ENCODE data around the gene STXBP5. TPM values are rescaled to one million over a fixed set of nuclear protein-coding genes. Genes with fewer than 3 reads are reported as not detected.

STXBP5 gene
- total and polyA plus RNA-seq, 2 of the 4 experiments (the other 2 are of a cell fraction), result 13.2 to 46.4 TPM

DNA sequence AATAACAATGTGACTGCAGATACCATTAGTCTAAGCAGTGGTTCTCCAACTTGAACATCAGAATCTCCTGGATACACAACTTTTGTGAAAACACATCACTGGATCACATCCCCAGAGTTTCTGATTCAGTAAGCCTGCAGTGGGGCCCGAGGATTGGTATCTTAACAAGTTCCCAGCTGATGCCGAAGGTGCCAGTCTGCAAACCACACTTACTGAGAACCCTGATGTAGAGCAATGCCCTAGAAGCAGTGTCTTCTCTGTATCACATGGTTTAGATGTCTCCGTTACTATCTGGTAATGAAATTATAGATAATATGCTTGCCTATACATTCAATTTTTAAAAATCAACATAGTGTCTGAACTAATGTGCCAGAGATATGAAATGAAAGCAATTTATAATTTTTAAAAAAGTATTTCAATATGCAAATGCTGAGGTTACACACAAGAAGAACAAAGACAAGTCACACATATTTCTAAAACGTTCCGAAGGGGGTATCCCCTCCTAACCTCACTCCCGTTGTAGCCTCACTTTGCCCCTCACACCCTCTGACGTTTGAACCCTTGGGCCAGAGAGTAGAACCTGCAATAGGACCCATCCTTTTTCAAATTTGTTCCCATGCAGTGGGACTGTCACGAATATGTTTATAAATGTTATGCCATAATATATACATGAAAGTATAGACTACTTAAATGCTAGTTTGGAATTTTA lies 188.9 kb downstream of the STXBP5 start:
- H3K36me3 ChIP-seq (ENCODE audit: control insufficient read depth, insufficient read depth, low read length), result no peaks in the 10 kb centered on the region
- H3K14ac ChIP-seq (replicated peaks; ENCODE audit: low read depth, low read length), result no peak overlapping the region
- no peak overlapping the region for H3K56ac ChIP-seq (ENCODE audit: extremely low read depth, insufficient read depth, low read length)
- no peak overlapping the region for H2BK20ac ChIP-seq (ENCODE audit: low read depth, low read length)
- H4K91ac ChIP-seq (ENCODE audit: insufficient read depth, low read depth, low read length), result no peak overlapping the region
- no peak overlapping the region for H4K8ac ChIP-seq (ENCODE audit: low read depth in 2 of 2, low read length in 2 of 2)
- H3K23ac ChIP-seq (ENCODE audit: low read depth, low read length), result no peak overlapping the region
- CTCF ChIA-PET, result no interaction called here
- no peak overlapping the region for H3K4me2 ChIP-seq (ENCODE audit: low read depth, low read length)
- no peak overlapping the region for H2AFZ ChIP-seq (replicated peaks; ENCODE audit: low read length, poor library complexity)
- H4K20me1 ChIP-seq (ENCODE audit: insufficient read depth, low read length), result no peaks in the 10 kb centered on the region
- no peak overlapping the region for H4K5ac ChIP-seq (ENCODE audit: low read depth, low read length)
- peaks cover 3% of the 10 kb centered on the region; the same call in 1 of the 2 replicates for H3K4me1 ChIP-seq (ENCODE audit: control insufficient read depth, insufficient read depth, low read length)
- no peak overlapping the region for H3K9ac ChIP-seq (ENCODE audit: low read depth, low read length)
- no peaks in the 10 kb centered on the region for H3K79me1 ChIP-seq (ENCODE audit: low read depth in 1 of 2, low read length in 2 of 2)
- H3K9me1 ChIP-seq (ENCODE audit: insufficient read depth, low read length), result no peaks in the 10 kb centered on the region
- no peak overlapping the region for H2BK5ac ChIP-seq (ENCODE audit: low read depth, low read length, poor library complexity, severe bottlenecking)
- ATAC-seq (ENCODE audit: low read depth) (no peak), DNase-seq (no peak)
- no peak overlapping the region for H3K4me3 ChIP-seq (ENCODE audit: insufficient read depth, low read depth, low read length)
- no peaks in the 10 kb centered on the region for H3K27me3 ChIP-seq (ENCODE audit: control insufficient read depth, insufficient read depth, low read length)
- no peaks in the 10 kb centered on the region for H3K9me3 ChIP-seq (ENCODE audit: control insufficient read depth, insufficient read depth, low read length)
- BruUV-seq (replicated peaks), result no TSS peak
- no CpG with 5 or more reads among the region's 8 CpGs for WGBS, 2 experiments (ENCODE audit: extremely low coverage in 2 of 2, insufficient read length in 1 of 2)
- dilution Hi-C loops (cut with HindIII; ENCODE audit: low sequenced_read_pairs, unreplicated experiment) (no loop called here), intact Hi-C loops (cut with micrococcal nuclease) (loop anchor here (5.0 kb wide), 1 partner anchor 774 kb away; no protein-coding TSS in a partner anchor), in situ Hi-C loops (cut with MboI; ENCODE audit: low sequenced_read_pairs) (no loop called here)
- no peak overlapping the region for H3K18ac ChIP-seq (ENCODE audit: low read depth, low read length)
- H3K27ac ChIP-seq (ENCODE audit: insufficient read depth, low read length), result no peak overlapping the region
- no peak overlapping the region for H2AK5ac ChIP-seq (ENCODE audit: low read depth, low read length)
- H3K4ac ChIP-seq (ENCODE audit: low read depth, low read length), result no peak overlapping the region
- no peak overlapping the region for H2BK120ac ChIP-seq (ENCODE audit: low read depth, low read length)
- POLR2A ChIA-PET (ENCODE audit: unreplicated experiment), result no interaction called here
- TF ChIP-seq RAD21 (IDR thresholded peaks at IDR 0.05; ENCODE audit: low read length) (no peak), MAFK (IDR thresholded peaks at IDR 0.05; ENCODE audit: low read depth, low read length) (no peak), RFX5 (IDR thresholded peaks at IDR 0.05; ENCODE audit: low read depth, low read length) (no peak), SMC3 (IDR thresholded peaks at IDR 0.05; ENCODE audit: low read depth, low read length) (no peak)
- TF ChIP-seq, protein P1, sequence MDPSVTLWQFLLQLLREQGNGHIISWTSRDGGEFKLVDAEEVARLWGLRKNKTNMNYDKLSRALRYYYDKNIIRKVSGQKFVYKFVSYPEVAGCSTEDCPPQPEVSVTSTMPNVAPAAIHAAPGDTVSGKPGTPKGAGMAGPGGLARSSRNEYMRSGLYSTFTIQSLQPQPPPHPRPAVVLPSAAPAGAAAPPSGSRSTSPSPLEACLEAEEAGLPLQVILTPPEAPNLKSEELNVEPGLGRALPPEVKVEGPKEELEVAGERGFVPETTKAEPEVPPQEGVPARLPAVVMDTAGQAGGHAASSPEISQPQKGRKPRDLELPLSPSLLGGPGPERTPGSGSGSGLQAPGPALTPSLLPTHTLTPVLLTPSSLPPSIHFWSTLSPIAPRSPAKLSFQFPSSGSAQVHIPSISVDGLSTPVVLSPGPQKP (IDR thresholded peaks at IDR 0.05; ENCODE audit: borderline replicate concordance, low read depth, low read length), result no peak
- H2BK15ac ChIP-seq (ENCODE audit: low read depth, low read length), result no peak overlapping the region
- no peak overlapping the region for H2AK9ac ChIP-seq (replicated peaks; ENCODE audit: low read depth, low read length, poor library complexity)

Data from IMR-90 (cell line).